Aorta (tissue), 5 donors: Measurements from ENCODE around the gene MACF1. TPM values are rescaled to one million over a fixed set of nuclear protein-coding genes. Genes with fewer than 3 reads are reported as not detected.
A peak's percentile ranks its signal among the peaks of the same experiment; 100 is the strongest.

Source experiments
- ATAC-seq: fragments of 200-7000 bp; cut with Tn5 transposase; one replicate; pipeline ENCODE4 v1.9.1; 2022; ENCODE audit warnings: moderate library complexity; ENCODE audit not compliant: low FRiP score
- DNase-seq, 2 donors: peaks; one replicate each; pipeline ENCODE4 v3.0.0-alpha.2; 2020
- H3K27ac ChIP-seq, 2 donors: one replicate each; pipeline ENCODE4 v1.5.1; 2013; ENCODE audit warnings: low read length in 2 of 2, mild to moderate bottlenecking in 2 of 2, moderate library complexity in 2 of 2, control low read depth in 1 of 2, inconsistent platforms in 1 of 2, low read depth in 1 of 2
- H3K27me3 ChIP-seq, 2 donors: one replicate each; pipeline ENCODE4 v1.6.1; 2013; ENCODE audit warnings: control low read depth in 1 of 2, low read length in 1 of 2, mild to moderate bottlenecking in 1 of 2, moderate library complexity in 1 of 2; ENCODE audit not compliant: insufficient read depth in 2 of 2, control insufficient read depth in 1 of 2
- H3K36me3 ChIP-seq, 2 donors: one replicate each; pipeline ENCODE4 v1.6.1; 2013; ENCODE audit warnings: control low read depth in 1 of 2, low read length in 1 of 2, mild to moderate bottlenecking in 1 of 2; ENCODE audit not compliant: insufficient read depth in 2 of 2, control insufficient read depth in 1 of 2
- H3K4me1 ChIP-seq, 2 donors: one replicate each; pipeline ENCODE4 v1.6.1; 2013; ENCODE audit warnings: low read length in 2 of 2, control low read depth in 1 of 2, mild to moderate bottlenecking in 1 of 2, moderate library complexity in 1 of 2; ENCODE audit not compliant: insufficient read depth in 2 of 2, control insufficient read depth in 1 of 2
- H3K4me3 ChIP-seq, 2 donors: one replicate each; pipeline ENCODE4 v1.5.1; 2013; ENCODE audit warnings: low read length in 2 of 2, control low read depth in 1 of 2, mild to moderate bottlenecking in 1 of 2
- H3K9me3 ChIP-seq: one replicate; pipeline ENCODE4 v1.6.1; 2013; ENCODE audit warnings: mild to moderate bottlenecking, low read length; ENCODE audit not compliant: control insufficient read depth
- WGBS, 2 donors: extraction: QIAGEN DNeasy Blood & Tissue Kit; methylation state at CpG; one replicate each; pipeline ENCODE4 v1.1.7; 2013; 5-methylcytosine and 5-hydroxymethylcytosine counted together
- intact Hi-C, 2 donors: fragments of 100-400 bp; cut with DNase I; formaldehyde crosslinking; loops; one replicate each; pipeline versions ENCODE4 v1.14.2 to v1.15.0; 2022
- polyA plus RNA-seq, 2 donors: library from polyadenylated mRNA; stranded (reverse); fragments of 200-250 nt; gene quantifications; one replicate each; pipeline ENCODE4 v1.2.3, GENCODE V29; 2013
- total RNA-seq, 2 donors: library from RNA; stranded (reverse); fragmentation: NEBNext Ultra II Directional; extraction: Animal tissue kit (Norgen Biotek cat#: 25700); gene quantifications; one replicate each; pipeline ENCODE4 v1.2.1, GENCODE V29; 2021
- donor health status: healthy with polysubstance abuse.
- donor health status: Bipolar disorder and iron deficiency.
- donor health status: DM: no; HTN: no; CAD: no.
- donor health status: DM: no; HTN: no; CAD: no.
- donor health status: DM: yes; HTN: yes; CAD: no.

The MACF1 gene
- total and polyA plus RNA-seq, 4 donors, result 38.9 to 785 (median 386) TPM

DNA sequence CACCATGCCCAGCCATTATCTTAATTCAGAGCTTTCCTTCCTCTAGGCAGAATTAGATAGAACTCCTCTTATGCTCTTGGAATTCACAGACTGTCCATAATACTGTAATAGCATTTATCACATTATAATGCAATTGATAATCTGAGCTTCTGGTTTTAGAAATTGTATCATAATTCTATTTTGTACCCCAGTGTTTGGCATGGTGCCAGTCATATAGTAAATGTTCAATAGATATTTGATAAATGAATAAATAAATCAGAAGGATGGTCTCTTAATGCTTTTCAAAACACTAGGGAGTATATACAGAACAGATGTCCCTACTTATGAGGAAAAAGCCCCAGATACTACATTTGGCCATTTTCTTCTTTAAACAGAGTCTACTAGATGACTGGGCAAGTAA is 167.6 kb downstream of the MACF1 start:
- H3K27me3 ChIP-seq, result no peaks in the 10 kb centered on the region
- ATAC-seq (no peak), DNase-seq (no peak)
- no peak overlapping the region for H3K4me3 ChIP-seq
- peaks cover 0 to 2% of the 10 kb centered on the region in 2 donors for H3K4me1 ChIP-seq
- peaks cover 0 to 3% of the 10 kb centered on the region in 2 donors for H3K36me3 ChIP-seq
- no peaks in the 10 kb centered on the region for H3K9me3 ChIP-seq
- peak overlapping the region in 1 of 2 donors; percentile 17 for H3K27ac ChIP-seq
- intact Hi-C loops, result loop anchor here in 1 of 2 donors (5.0 kb wide), 1 partner anchor 40 kb away; no protein-coding TSS in a partner anchor

DNA sequence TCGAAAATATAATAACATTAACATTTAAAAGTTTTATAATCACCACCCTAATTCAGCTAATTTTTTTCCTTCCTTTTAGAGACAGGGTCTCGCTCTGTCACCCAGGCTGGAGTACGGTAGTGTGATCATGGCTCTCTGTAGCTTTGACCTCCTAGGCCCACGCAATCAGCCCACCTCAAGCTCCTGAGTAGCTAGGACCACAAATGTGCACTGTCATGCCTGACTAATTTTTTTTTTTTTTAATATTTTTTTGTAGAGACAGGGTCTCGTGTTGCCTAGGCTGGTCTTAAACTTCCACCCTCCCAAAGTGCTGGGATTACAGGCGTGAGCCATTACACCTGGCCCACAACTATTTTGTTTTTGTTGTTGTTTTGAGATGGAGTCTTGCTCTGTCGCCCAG is 172.2 kb downstream of the MACF1 start:
- Histone ChIP-seq H3K27ac (no peak overlapping the region), H3K27me3 (no peaks in the 10 kb centered on the region), H3K4me1 (peaks cover 0 to 2% of the 10 kb centered on the region in 2 donors), H3K4me3 (no peak overlapping the region), H3K9me3 (no peaks in the 10 kb centered on the region), H3K36me3 (peaks cover 5 to 8% of the 10 kb centered on the region in 2 donors)
- 90 to 92% methylated on average over 7 of the region's 7 CpGs for WGBS, 2 donors
- ATAC-seq (no peak), DNase-seq (no peak)
- intact Hi-C loops, result no loop called here

DNA sequence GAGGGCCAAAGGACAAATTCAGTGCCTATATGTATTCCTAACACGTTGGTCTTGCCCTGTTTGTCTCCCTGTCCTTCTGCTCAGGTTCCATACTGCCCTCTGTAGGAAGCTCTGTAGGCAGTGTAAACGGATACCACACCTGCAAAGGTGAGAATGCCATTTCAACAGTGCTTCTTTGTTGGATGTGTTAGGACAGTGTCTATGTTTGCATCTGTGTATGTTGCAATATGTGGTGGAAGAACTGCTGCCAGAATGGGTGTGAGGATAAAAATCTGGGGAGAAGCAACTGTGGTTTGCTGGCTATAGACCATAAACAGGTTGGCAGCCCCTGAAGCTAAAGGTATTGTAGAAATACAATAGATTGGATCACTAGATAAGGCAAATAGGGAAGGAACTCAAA is 173.9 kb downstream of the MACF1 start:
- intact Hi-C loops, result no loop called here
- ATAC-seq (no peak), DNase-seq (no peak)
- no peaks in the 10 kb centered on the region for H3K27me3 ChIP-seq
- no peaks in the 10 kb centered on the region for H3K9me3 ChIP-seq
- H3K4me3 ChIP-seq, result no peak overlapping the region
- H3K27ac ChIP-seq, result peak overlapping the region; percentile 36
- WGBS, 2 donors, result 26 to 29% methylated on average over 2 of the region's 2 CpGs
- H3K4me1 ChIP-seq, result no peaks in the 10 kb centered on the region
- H3K36me3 ChIP-seq, result peaks cover 5% of the 10 kb centered on the region in 2 donors

DNA sequence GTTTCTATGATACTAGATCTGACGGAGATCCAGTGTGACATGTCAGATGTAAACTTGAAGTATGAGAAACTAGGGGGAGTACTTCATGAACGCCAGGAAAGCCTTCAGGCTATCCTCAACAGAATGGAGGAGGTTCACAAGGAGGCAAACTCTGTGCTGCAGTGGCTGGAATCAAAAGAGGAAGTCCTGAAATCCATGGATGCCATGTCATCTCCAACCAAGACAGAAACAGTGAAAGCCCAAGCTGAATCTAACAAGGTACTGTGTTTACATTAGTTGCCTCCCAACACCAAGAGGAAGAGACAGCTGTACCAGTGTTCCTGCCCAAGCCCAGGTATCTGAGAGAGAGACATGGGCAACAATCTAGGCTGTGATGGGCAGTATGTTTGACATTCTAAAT is 174.7 kb downstream of the MACF1 start:
- Histone ChIP-seq H3K4me1 (no peaks in the 10 kb centered on the region), H3K4me3 (no peak overlapping the region), H3K27ac (peak overlapping the region in 1 of 2 donors; percentile 37), H3K36me3 (peaks cover 5% of the 10 kb centered on the region in 2 donors), H3K9me3 (no peaks in the 10 kb centered on the region), H3K27me3 (no peaks in the 10 kb centered on the region)
- no peak for ATAC-seq
- no peak for DNase-seq
- WGBS, 2 donors, result 77 to 79% methylated on average over 2 of the region's 2 CpGs
- intact Hi-C loops, result no loop called here

DNA sequence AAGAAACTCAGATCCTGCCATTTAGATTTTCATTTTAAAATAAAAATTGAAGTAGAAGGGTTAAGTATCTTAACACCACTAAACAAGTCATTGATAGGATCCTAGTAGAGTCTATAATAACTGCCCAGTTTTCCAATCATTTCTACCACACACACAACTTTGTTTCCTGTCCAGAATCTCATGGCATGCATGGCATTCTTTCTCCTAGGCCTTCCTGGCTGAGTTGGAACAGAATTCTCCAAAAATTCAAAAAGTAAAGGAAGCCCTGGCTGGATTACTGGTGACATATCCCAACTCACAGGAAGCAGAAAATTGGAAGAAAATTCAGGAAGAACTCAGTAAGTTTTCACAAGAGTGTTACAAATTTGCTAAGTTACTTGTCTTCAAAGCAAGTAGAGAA is 175.5 kb downstream of the MACF1 start:
- intact Hi-C loops, result no loop called here
- H3K36me3 ChIP-seq, result peaks cover 5% of the 10 kb centered on the region in 2 donors
- no peak for ATAC-seq
- H3K27ac ChIP-seq, result no peak overlapping the region
- no peaks in the 10 kb centered on the region for H3K9me3 ChIP-seq
- no peak for DNase-seq
- H3K4me1 ChIP-seq, result peaks cover 0 to 1% of the 10 kb centered on the region in 2 donors
- no peak overlapping the region for H3K4me3 ChIP-seq
- no peaks in the 10 kb centered on the region for H3K27me3 ChIP-seq

DNA sequence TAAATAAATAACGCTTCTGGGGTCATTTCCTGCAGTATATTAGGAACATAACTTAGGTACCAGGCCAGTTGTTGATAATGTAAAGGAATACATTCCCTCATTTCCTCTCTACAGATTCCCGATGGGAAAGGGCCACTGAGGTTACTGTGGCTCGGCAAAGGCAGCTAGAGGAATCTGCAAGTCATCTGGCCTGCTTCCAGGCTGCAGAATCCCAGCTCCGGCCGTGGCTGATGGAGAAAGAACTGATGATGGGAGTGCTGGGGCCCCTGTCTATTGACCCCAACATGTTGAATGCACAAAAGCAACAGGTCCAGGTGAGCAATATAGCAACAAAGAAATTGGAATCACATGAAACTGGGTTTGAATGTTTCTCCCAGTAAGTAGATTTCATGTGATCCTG is 177.3 kb downstream of the MACF1 start:
- H3K4me3 ChIP-seq, result no peak overlapping the region
- intact Hi-C loops, result no loop called here
- no peaks in the 10 kb centered on the region for H3K9me3 ChIP-seq
- 13 to 17% methylated on average over 5 of the region's 5 CpGs for WGBS, 2 donors
- H3K27me3 ChIP-seq, result no peaks in the 10 kb centered on the region
- H3K36me3 ChIP-seq, result peaks cover 8 to 9% of the 10 kb centered on the region in 2 donors
- H3K4me1 ChIP-seq, result peaks cover 0 to 1% of the 10 kb centered on the region in 2 donors
- H3K27ac ChIP-seq, result no peak overlapping the region
- peak in 1 of 2 donors; percentile 58 for DNase-seq
- no peak for ATAC-seq

DNA sequence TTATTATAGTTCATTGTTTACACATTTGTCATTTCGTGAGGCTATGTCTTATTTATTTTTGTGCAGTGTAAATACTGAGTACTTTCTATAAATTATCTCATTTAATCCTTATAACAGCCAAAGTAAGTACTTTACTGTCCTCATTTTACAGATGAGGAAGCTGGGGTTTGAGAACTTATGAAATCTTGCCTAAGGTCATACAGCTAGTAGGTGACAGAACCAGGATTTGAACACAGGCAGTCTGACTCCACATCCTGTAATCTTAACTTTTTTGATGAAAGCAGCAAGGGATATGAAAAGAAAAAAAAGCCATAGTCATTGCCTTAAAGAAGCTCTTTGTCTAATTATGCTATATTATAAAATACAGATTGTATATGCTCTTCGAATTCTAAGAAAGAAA is 179.8 kb downstream of the MACF1 start:
- Histone ChIP-seq H3K27ac (no peak overlapping the region), H3K9me3 (no peaks in the 10 kb centered on the region), H3K4me3 (no peak overlapping the region), H3K4me1 (peaks cover 0 to 4% of the 10 kb centered on the region in 2 donors), H3K36me3 (peaks cover 4 to 13% of the 10 kb centered on the region in 2 donors), H3K27me3 (no peaks in the 10 kb centered on the region)
- intact Hi-C loops, result no loop called here
- DNase-seq (no peak), ATAC-seq (no peak)
- 40 to 45% methylated on average over 2 of the region's 2 CpGs for WGBS, 2 donors

DNA sequence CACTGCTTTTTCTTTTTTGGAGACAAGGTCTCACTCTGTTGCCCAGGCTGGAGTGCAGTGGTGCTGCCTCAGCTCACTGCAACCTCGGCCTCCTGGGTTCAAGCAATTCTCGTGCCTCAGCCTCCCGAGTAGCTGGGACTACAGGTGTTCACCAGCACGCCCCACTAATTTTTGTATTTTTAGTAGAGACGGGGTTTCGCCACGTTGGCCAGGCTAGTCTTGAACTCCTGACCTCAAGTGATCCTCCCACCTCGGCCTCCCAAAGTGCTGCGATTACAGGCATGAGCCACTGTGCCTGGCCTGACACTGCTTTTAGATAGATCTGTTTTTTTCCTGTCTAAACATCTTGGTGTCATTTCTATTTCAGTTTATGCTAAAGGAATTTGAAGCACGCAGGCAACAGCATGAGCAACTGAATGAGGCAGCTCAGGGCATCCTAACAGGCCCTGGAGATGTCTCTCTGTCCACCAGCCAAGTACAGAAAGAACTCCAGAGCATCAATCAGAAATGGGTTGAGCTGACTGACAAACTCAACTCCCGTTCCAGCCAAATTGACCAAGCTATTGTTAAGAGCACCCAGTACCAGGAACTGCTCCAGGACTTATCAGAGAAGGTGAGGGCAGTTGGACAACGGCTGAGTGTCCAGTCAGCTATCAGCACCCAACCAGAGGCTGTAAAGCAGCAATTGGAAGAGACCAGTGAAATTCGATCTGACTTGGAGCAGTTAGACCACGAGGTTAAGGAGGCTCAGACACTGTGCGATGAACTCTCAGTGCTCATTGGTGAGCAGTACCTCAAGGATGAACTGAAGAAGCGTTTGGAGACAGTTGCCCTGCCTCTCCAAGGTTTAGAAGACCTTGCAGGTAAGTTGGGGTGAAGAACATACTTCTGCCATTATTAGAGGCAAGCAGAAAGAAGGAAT is 180.8 kb downstream of the MACF1 start:
- 71% methylated on average over 16 of the region's 16 CpGs for WGBS, 2 donors
- H3K27me3 ChIP-seq, result no peaks in the 10 kb centered on the region
- H3K4me1 ChIP-seq, result peaks cover 0 to 5% of the 10 kb centered on the region in 2 donors
- intact Hi-C loops, result no loop called here
- DNase-seq (no peak), ATAC-seq (no peak)
- H3K36me3 ChIP-seq, result peaks cover 3 to 13% of the 10 kb centered on the region in 2 donors
- no peaks in the 10 kb centered on the region for H3K9me3 ChIP-seq
- H3K27ac ChIP-seq, result peak overlapping the region in 1 of 2 donors; percentile 45
- H3K4me3 ChIP-seq, result no peak overlapping the region

DNA sequence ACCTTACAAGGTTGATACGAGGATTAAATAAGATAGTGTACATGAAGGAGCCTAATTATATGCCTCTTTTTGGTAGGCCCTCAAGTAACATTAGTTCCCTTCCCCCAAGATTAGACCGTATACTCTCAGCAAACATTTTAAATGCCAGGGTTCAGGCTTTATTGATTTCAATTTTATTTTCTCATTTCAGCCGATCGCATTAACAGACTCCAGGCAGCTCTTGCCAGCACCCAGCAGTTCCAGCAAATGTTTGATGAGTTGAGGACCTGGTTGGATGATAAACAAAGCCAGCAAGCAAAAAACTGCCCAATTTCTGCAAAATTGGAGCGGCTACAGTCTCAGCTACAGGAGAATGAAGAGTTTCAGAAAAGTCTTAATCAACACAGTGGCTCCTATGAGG is 182.5 kb downstream of the MACF1 start:
- peaks cover 0 to 8% of the 10 kb centered on the region in 2 donors for H3K4me1 ChIP-seq
- H3K27ac ChIP-seq, result peak overlapping the region; percentile 18 to 88
- no peaks in the 10 kb centered on the region for H3K27me3 ChIP-seq
- intact Hi-C loops, result no loop called here
- peaks cover 3 to 13% of the 10 kb centered on the region in 2 donors for H3K36me3 ChIP-seq
- 90 to 91% methylated on average over 5 of the region's 5 CpGs for WGBS, 2 donors
- no peak for DNase-seq
- ATAC-seq, result no peak
- no peaks in the 10 kb centered on the region for H3K9me3 ChIP-seq
- no peak overlapping the region for H3K4me3 ChIP-seq
